Measurements from ENCODE around the gene FNDC3B.

DNA sequence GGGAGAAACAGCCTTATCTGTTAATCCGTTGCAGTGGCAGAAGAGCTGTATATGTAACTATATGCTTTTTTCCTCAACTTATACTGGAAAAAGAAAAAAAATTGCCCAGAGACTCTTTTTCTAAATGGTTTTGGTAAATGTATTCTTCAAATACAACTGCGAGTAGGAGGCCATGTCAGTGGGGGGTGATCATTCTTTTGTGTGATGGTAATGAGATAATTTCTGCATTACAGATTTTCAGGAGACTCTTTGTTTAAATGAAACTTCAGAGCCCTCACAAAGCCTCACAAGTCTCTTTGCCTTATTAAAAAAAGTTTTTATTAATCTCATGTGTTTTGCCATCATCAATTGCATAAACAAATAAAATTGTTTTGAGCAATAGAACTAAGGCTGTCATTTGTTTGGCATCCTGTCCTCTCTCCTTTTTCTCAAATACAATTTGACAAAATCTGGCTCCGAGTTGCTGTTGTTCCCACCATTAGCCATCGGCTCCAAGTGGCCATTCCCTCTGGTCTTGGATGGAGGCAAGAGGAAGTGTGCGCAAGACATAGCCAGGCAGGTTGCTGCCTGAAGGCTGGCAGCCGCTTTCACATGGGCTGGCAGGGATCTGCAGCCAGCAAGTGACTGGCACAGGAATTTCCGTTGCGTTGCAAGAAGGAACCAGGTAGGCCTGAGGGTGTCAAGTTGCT, 116.7 kb downstream of the FNDC3B start:
- TF ChIP-seq, protein P1, sequence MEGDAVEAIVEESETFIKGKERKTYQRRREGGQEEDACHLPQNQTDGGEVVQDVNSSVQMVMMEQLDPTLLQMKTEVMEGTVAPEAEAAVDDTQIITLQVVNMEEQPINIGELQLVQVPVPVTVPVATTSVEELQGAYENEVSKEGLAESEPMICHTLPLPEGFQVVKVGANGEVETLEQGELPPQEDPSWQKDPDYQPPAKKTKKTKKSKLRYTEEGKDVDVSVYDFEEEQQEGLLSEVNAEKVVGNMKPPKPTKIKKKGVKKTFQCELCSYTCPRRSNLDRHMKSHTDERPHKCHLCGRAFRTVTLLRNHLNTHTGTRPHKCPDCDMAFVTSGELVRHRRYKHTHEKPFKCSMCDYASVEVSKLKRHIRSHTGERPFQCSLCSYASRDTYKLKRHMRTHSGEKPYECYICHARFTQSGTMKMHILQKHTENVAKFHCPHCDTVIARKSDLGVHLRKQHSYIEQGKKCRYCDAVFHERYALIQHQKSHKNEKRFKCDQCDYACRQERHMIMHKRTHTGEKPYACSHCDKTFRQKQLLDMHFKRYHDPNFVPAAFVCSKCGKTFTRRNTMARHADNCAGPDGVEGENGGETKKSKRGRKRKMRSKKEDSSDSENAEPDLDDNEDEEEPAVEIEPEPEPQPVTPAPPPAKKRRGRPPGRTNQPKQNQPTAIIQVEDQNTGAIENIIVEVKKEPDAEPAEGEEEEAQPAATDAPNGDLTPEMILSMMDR (IDR thresholded peaks at IDR 0.05; ENCODE audit: extremely low read depth in 1 of 2, insufficient read depth in 1 of 2, low read depth in 1 of 2, low read length in 2 of 2) = no peak
- TF ChIP-seq POLR2AphosphoS5 (IDR thresholded peaks at IDR 0.05; ENCODE audit: insufficient read depth, low read depth, low read length) (no peak), POLR2A (IDR thresholded peaks at IDR 0.05; ENCODE audit: low read depth, low read length) (no peak), MYC (IDR thresholded peaks at IDR 0.05; ENCODE audit: low read depth, low read length) (no peak), EZH2 (IDR thresholded peaks at IDR 0.05; ENCODE audit: borderline replicate concordance, low read depth, low read length, severe bottlenecking) (no peak), GATA2 (IDR thresholded peaks at IDR 0.05; ENCODE audit: insufficient read depth, insufficient read length, low read depth, low read length) (no peak)
